Testis (tissue), 3 donors: Measurements from ENCODE around the gene CARD14. TPM values are rescaled to one million over a fixed set of nuclear protein-coding genes. Genes with fewer than 3 reads are reported as not detected.
"Not testable (repeated sequence)": the region's sequence is repeated elsewhere in the genome, so short reads cannot be mapped to it uniquely, and the experiment has no call there.

Experiments
- DNase-seq: peaks from one replicate; pipeline ENCODE4 v3.0.0-alpha.2; 2019
- H3K27ac ChIP-seq, 2 donors: fragments of 200-600 bp; sonication (generic); one replicate each; pipeline ENCODE4 v1.5.1; 2019
- H3K27me3 ChIP-seq: fragments of 200-600 bp; sonication (generic); one replicate; pipeline ENCODE4 v1.5.1; 2019
- H3K36me3 ChIP-seq: fragments of 200-600 bp; sonication (generic); one replicate; pipeline ENCODE4 v1.5.1; 2017; ENCODE audit warnings: low read depth; ENCODE audit errors: missing control alignments
- H3K4me1 ChIP-seq: fragments of 200-600 bp; sonication (generic); one replicate; pipeline ENCODE4 v1.5.1; 2019
- H3K4me3 ChIP-seq, 2 donors: fragments of 200-600 bp; sonication (generic); one replicate each; pipeline ENCODE4 v1.5.1; 2017 to 2019
- H3K9me3 ChIP-seq: fragments of 200-600 bp; sonication (generic); one replicate; pipeline ENCODE4 v1.5.1; 2017
- POLR2A ChIP-seq: fragments of 450-650 bp; IDR thresholded peaks from one replicate; pipeline ENCODE4 v1.6.1; 2017; ENCODE audit warnings: antibody characterized with exemption, mild to moderate bottlenecking, moderate library complexity
- WGBS, 2 donors: methylation state at CpG; one replicate each; pipeline ENCODE4 v1.1.5; 2018; 5-methylcytosine and 5-hydroxymethylcytosine counted together
- intact Hi-C: fragments of 100-400 bp; cut with DNase I; formaldehyde crosslinking; loops from one replicate; pipeline ENCODE4 v1.15.1; 2023; ENCODE audit warnings: low total_unique reads
- polyA plus RNA-seq: library from polyadenylated mRNA; stranded (reverse); fragments of 350-450 nt; fragmentation: Illumina TruSeq; extraction: RNeasy Lipid Tissue Mini Kit (QIAGEN cat#74804); gene quantifications from one replicate; pipeline ENCODE4 v1.2.3, GENCODE V29; 2014; ENCODE audit warnings: low read depth, low replicate concordance; ENCODE audit not compliant: insufficient read depth
- total RNA-seq, 2 donors: library from RNA; depleted of rRNA; stranded (reverse); fragments of >200 nt; gene quantifications; one replicate each; pipeline ENCODE4 v1.2.3, GENCODE V29; 2016
- TF ChIP-seq, protein P1 (sequence below), 3 experiments: fragments of 450-650 bp in 2 of 3; fragments of 200-600 bp in 1 of 3; sonication (generic) in 1 of 3; IDR thresholded peaks; one replicate each; pipeline ENCODE4 v1.5.1; 2016 to 2019; ENCODE audit warnings: antibody characterized with exemption in 3 of 3, mild to moderate bottlenecking in 2 of 3, moderate library complexity in 1 of 3

CARD14 gene
- total and polyA plus RNA-seq, 3 donors from 2014 or later = 2.1 to 6.1 (median 3.5) TPM

DNA sequence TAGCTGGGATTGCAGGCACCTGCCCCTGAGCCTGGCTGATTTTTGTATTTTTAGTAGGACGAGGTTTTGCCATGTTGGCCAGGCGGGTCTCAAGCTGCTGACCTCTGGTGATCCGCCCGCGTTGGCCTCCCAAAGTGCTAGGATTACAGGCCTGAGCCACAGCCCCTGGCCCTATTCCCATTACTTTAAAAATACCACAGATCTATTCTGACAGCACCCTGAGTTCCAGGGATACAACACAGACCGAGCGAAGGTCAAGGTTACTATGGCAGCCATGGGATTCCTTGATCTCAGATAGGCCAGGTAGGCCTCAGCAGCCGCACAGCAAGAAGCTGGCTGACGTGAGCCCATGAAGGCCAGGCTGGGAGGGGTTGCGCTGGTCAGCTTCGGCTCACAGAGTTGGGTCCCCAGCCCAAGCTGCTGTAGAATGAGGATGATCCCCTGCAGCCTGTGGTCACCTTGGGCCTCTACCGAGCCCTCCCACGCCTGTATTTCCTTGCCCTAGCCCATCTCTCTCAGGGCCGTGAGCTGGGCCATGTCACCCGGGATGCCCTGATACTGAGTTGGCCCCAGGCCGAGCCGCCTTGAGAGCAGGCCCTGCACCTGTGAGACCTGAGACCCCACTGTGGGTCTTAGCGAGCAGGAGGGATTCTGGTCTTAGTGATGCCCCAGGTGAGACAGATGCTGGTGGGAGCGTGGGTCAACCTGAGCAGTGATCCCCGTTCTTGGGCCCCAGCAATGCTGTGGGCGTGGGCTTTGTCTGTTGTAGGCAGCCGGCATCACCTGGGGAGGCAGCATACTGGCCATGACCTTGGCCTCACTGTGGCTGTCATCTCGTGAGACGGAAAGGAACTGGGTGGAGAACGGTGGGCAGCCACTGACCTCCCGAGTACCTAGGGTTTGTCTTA lies 74.0 kb downstream of the CARD14 start:
- Histone ChIP-seq H3K27ac (no peak overlapping the region), H3K36me3 (no peaks in the 10 kb centered on the region), H3K4me3 (no peak overlapping the region), H3K9me3 (no peaks in the 10 kb centered on the region), H3K4me1 (no peaks in the 10 kb centered on the region), H3K27me3 (no peaks in the 10 kb centered on the region)
- TF ChIP-seq POLR2A = no peak
- TF ChIP-seq, protein P1, sequence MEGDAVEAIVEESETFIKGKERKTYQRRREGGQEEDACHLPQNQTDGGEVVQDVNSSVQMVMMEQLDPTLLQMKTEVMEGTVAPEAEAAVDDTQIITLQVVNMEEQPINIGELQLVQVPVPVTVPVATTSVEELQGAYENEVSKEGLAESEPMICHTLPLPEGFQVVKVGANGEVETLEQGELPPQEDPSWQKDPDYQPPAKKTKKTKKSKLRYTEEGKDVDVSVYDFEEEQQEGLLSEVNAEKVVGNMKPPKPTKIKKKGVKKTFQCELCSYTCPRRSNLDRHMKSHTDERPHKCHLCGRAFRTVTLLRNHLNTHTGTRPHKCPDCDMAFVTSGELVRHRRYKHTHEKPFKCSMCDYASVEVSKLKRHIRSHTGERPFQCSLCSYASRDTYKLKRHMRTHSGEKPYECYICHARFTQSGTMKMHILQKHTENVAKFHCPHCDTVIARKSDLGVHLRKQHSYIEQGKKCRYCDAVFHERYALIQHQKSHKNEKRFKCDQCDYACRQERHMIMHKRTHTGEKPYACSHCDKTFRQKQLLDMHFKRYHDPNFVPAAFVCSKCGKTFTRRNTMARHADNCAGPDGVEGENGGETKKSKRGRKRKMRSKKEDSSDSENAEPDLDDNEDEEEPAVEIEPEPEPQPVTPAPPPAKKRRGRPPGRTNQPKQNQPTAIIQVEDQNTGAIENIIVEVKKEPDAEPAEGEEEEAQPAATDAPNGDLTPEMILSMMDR (IDR thresholded peaks at IDR 0.05) = no peak
- intact Hi-C loops = no loop called here
- WGBS, 2 donors = 84 to 94% methylated on average over 18 to 26 of the region's 26 CpGs
- no peak for DNase-seq

DNA sequence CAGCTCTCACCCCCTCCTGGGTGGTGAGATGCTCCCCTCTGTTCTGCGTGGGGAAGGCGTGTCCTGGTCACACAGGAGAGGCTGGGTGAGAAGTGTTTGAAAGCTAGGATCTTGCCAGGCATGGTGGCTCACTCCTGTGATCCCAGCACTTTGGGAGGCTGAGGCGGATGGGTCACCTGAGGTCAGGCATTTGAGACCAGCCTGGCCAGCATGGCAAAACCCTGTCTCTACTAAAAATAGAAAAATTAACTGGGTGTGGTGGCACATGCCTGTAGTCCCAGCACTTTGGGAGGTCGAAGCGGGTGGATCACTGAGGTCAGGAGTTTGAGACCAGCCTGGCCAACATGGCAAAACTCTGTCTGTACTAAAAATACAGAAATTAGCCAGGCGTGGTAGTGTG lies 74.6 kb downstream of the CARD14 start:
- H3K27me3 ChIP-seq, intact Hi-C loops, DNase-seq, H3K4me3 ChIP-seq, H3K4me1 ChIP-seq, H3K9me3 ChIP-seq, H3K36me3 ChIP-seq, H3K27ac ChIP-seq: not testable (repeated sequence)
- 90 to 91% methylated on average over 6 of the region's 6 CpGs for WGBS, 2 donors

DNA sequence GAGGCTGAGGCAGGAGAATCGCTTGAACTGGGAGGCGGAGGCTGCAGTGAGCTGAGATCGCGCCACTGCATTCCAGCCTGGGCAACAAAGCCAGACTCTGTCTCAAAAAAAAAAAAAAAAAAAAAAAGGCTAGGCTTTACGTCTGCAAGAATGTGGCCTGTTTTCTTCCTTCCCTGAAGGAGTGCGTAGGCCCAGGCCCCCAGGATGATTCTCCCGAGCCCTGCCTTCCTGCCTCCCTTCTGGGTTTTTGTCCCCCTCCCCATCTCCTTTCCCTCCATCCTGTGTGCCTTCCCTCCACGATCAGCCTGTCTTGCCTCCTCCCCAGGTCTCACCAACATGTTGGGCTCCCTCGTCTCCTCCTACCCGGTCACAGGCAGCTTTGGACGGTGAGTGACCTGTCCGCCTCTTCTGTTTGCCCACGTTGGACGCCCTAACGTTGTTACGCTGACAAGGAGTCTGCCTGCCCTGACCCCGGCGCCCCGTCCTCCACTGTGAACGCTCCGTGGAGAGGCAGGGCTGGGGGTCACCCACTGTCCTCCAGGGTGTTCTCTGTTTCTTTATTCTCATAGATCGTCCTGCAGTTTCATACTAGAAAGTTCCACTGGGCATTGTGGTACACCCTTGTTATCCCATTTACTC lies 75.2 kb downstream of the CARD14 start:
- Histone ChIP-seq H3K27me3 (no peaks in the 10 kb centered on the region), H3K9me3 (no peaks in the 10 kb centered on the region), H3K4me3 (no peak overlapping the region), H3K27ac (no peak overlapping the region), H3K4me1 (no peaks in the 10 kb centered on the region), H3K36me3 (no peaks in the 10 kb centered on the region)
- WGBS, 2 donors = 88 to 93% methylated on average over 22 of the region's 22 CpGs
- DNase-seq = no peak
- intact Hi-C loops = no loop called here
- no peak for TF ChIP-seq POLR2A

DNA sequence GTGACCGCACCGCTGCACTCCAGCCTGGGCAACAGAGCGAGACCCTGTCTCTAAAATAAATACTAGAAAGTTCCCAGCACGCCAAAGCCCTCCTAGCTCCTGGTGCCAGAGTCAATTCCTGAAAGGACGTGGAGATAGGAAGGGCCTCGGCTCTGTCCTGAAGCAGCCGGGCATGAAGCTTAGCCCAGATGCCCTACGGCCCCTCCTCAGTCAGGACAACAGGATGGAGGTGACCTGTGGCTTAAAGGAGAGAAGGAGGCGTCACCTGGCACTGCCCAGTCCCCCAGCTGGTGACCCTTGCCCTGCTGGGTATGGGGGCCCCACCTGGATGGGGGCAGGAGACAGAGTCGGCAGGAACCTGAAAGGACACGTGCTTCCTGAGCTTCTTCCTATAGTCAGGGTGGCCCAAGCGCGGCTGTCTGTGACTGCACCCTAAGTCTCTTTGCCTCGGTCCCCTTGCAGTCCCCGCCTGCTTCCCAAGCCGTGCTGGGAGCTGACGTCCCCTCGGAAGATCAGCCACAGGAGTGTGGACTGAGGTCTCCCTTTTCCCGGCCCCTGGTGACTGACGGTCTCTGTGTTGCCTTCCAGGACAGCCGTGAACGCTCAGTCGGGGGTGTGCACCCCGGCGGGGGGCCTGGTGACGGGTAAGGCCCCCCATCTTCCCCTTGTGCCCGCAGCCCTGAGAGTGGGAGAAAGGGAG lies 75.9 kb downstream of the CARD14 start:
- Histone ChIP-seq H3K36me3 (no peaks in the 10 kb centered on the region), H3K27ac (no peak overlapping the region), H3K9me3 (no peaks in the 10 kb centered on the region), H3K27me3 (no peaks in the 10 kb centered on the region), H3K4me1 (no peaks in the 10 kb centered on the region), H3K4me3 (no peak overlapping the region)
- intact Hi-C loops = no loop called here
- 91 to 97% methylated on average over 21 to 25 of the region's 27 CpGs for WGBS, 2 donors
- no peak for TF ChIP-seq POLR2A
- TF ChIP-seq, protein P1 (IDR thresholded peaks at IDR 0.05) = no peak
- DNase-seq = no peak

DNA sequence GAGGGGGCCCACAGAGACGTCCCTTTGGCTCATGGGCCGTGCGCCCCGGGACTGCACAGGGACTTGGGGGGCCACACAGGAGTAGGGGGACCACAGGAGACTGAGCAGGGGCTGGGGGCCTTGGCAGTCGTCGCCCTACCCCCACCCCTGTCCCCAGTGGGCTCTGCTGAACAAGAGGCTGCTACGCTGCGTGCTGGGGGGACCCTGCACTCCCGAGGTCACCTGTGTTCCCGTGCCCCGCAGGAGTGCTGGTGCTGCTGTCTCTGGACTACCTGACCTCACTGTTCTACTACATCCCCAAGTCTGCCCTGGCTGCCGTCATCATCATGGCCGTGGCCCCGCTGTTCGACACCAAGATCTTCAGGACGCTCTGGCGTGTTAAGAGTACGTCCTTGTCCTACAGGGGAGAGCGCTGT lies 76.4 kb downstream of the CARD14 start:
- no peaks in the 10 kb centered on the region for H3K4me1 ChIP-seq
- no peaks in the 10 kb centered on the region for H3K27me3 ChIP-seq
- H3K9me3 ChIP-seq = no peaks in the 10 kb centered on the region
- TF ChIP-seq POLR2A = no peak
- TF ChIP-seq, protein P1 (IDR thresholded peaks at IDR 0.05) = no peak
- no peak for DNase-seq
- intact Hi-C loops = no loop called here
- no peaks in the 10 kb centered on the region for H3K36me3 ChIP-seq
- no peak overlapping the region for H3K4me3 ChIP-seq
- H3K27ac ChIP-seq = no peak overlapping the region
- WGBS, 2 donors = 97 to 100% methylated on average over 3 to 16 of the region's 19 CpGs
